Measurements from ENCODE around the gene SATB1.

GRCh38 chr3:18386274-18386890 lies 38.8 kb downstream of the SATB1 start:
- TF ChIP-seq POLR2AphosphoS5 (IDR thresholded peaks at IDR 0.05) (no peak), CTCF (IDR thresholded peaks at IDR 0.05) (no peak), POLR2A (IDR thresholded peaks at IDR 0.05) (no peak)
